B cell (primary cell): ENCODE data around the gene ACSM6. TPM values are rescaled to one million over a fixed set of nuclear protein-coding genes. Genes with fewer than 3 reads are reported as not detected.
A peak's percentile ranks its signal among the peaks of the same experiment; 100 is the strongest.

ENCODE experiments used
- ATAC-seq: fragments of 200-7000 bp; cut with Tn5 transposase; one replicate; pipeline ENCODE4 v1.10.0; 2021; ENCODE audit warnings: low read depth, mild to moderate bottlenecking, moderate number of reproducible peaks, moderate library complexity
- CTCF ChIA-PET: fragments of 350-600 bp; sonication (Branson Sonifier 250); formaldehyde crosslinking; loops from one replicate; lab custom pipeline; 2021; ENCODE audit warnings: antibody characterized with exemption, inconsistent platforms; lab: Charles Lee
- POLR2A ChIA-PET: fragments of 350-600 bp; sonication (Branson Sonifier 250); formaldehyde crosslinking; loops from one replicate; lab custom pipeline; 2021; ENCODE audit warnings: antibody characterized with exemption; lab: Charles Lee
- DNase-seq: peaks from one replicate; pipeline ENCODE4 v3.0.0; 2013
- H2AFZ ChIP-seq: 2 replicates; pipeline ENCODE4 v1.6.1; 2012; ENCODE audit warnings: mild to moderate bottlenecking, low read depth, low read length; ENCODE audit not compliant: insufficient read depth, poor library complexity, severe bottlenecking
- H3K27ac ChIP-seq, 2 donors: 1 replicate in 1 of 2; 2 replicates in 1 of 2; pipeline ENCODE4 v1.5.1; 2012 to 2013; ENCODE audit warnings: low read length in 2 of 2, mild to moderate bottlenecking in 2 of 2, moderate library complexity in 1 of 2
- H3K27me3 ChIP-seq, 4 experiments: fragments of 200-600 bp in 1 of 4; sonication (generic) in 1 of 4; replicated peaks in 1 of 4; 1 replicate in 2 of 4; 2 replicates in 2 of 4; pipeline versions ENCODE4 v1.6.1 to v1.7.0; 2013 to 2016; ENCODE audit warnings: low read length in 3 of 4, mild to moderate bottlenecking in 2 of 4, mixed read lengths in 1 of 4, moderate library complexity in 1 of 4; ENCODE audit not compliant: insufficient read depth in 4 of 4, control insufficient read depth in 3 of 4; ENCODE audit errors: control extremely low read depth in 1 of 4
- H3K36me3 ChIP-seq, 2 experiments: replicated peaks in 1 of 2; 1 replicate in 1 of 2; 2 replicates in 1 of 2; pipeline versions ENCODE4 v1.6.1 to v1.7.1; 2013; ENCODE audit warnings: low read length in 1 of 2; ENCODE audit not compliant: insufficient read depth in 2 of 2, control insufficient read depth in 1 of 2; ENCODE audit errors: control extremely low read depth in 1 of 2, extremely low read depth in 1 of 2
- H3K4me1 ChIP-seq, 2 donors: fragments of 200-600 bp in 1 of 2; sonication (generic) in 1 of 2; 1 replicate in 1 of 2; 2 replicates in 1 of 2; pipeline versions ENCODE4 v1.5.1 to v1.6.1; 2013 to 2017; ENCODE audit warnings: low read length in 2 of 2; ENCODE audit not compliant: control insufficient read depth in 2 of 2, insufficient read depth in 2 of 2
- H3K4me2 ChIP-seq: replicated peaks from 2 replicates; pipeline ENCODE3; 2012; ENCODE audit warnings: mild to moderate bottlenecking, low read depth, low read length; ENCODE audit not compliant: poor library complexity, severe bottlenecking
- H3K4me3 ChIP-seq, 5 experiments: fragments of 200-600 bp in 1 of 5; sonication (generic) in 1 of 5; 1 replicate in 3 of 5; 2 replicates in 2 of 5; pipeline versions ENCODE4 v1.5.1 to v1.7.0; 2011 to 2016; ENCODE audit warnings: low read length in 4 of 5, mild to moderate bottlenecking in 4 of 5, low read depth in 2 of 5, control low read depth in 1 of 5, moderate library complexity in 1 of 5; ENCODE audit not compliant: insufficient read depth in 1 of 5; ENCODE audit errors: control extremely low read depth in 1 of 5, extremely low read depth in 1 of 5
- H3K79me2 ChIP-seq: fragments of 200-600 bp; sonication (generic); one replicate; pipeline ENCODE4 v1.6.0; 2016; ENCODE audit warnings: low read length; ENCODE audit not compliant: control insufficient read depth, insufficient read depth
- H3K9ac ChIP-seq: fragments of 200-600 bp; sonication (generic); 2 replicates; pipeline ENCODE4 v1.6.1; 2017; ENCODE audit warnings: mild to moderate bottlenecking, low read length, moderate library complexity
- H3K9me3 ChIP-seq, 3 donors: one replicate each; pipeline versions ENCODE4 v1.6.1 to v1.7.1; 2013; ENCODE audit warnings: low read length in 2 of 3; ENCODE audit not compliant: control insufficient read depth in 2 of 3, insufficient read depth in 1 of 3; ENCODE audit errors: control extremely low read depth in 1 of 3
- H4K20me1 ChIP-seq: 2 replicates; pipeline ENCODE4 v1.6.0; 2012; ENCODE audit warnings: mild to moderate bottlenecking, low read length; ENCODE audit not compliant: insufficient read depth, control insufficient read depth, poor library complexity, severe bottlenecking
- H3K27ac Mint-ChIP-seq: one replicate; pipeline ENCODE4 v1.8.0; 2021; ENCODE audit warnings: mixed read lengths
- H3K27me3 Mint-ChIP-seq: one replicate; pipeline ENCODE4 v1.8.0; 2021; ENCODE audit warnings: mixed read lengths
- H3K4me1 Mint-ChIP-seq: one replicate; pipeline ENCODE4 v1.8.0; 2021; ENCODE audit warnings: mixed read lengths
- H3K4me3 Mint-ChIP-seq: one replicate; pipeline ENCODE4 v1.8.0; 2021; ENCODE audit warnings: mixed read lengths
- H3K9me3 Mint-ChIP-seq: one replicate; pipeline ENCODE4 v1.8.0; 2022; ENCODE audit warnings: mixed read lengths; ENCODE audit not compliant: insufficient read depth
- EZH2 ChIP-seq: IDR thresholded peaks from 2 replicates; pipeline ENCODE4 v1.6.1; 2012; ENCODE audit warnings: borderline replicate concordance, low read depth, mild to moderate bottlenecking, moderate library complexity, low read length; ENCODE audit not compliant: insufficient read depth, poor library complexity, severe bottlenecking
- WGBS: methylation state at CpG from one replicate; pipeline ENCODE4 v1.1.5; 2013; ENCODE audit warnings: missing lambda C conversion rate; ENCODE audit not compliant: insufficient coverage; 5-methylcytosine and 5-hydroxymethylcytosine counted together
- intact Hi-C: fragments of 100-400 bp; cut with micrococcal nuclease; formaldehyde crosslinking; loops from one replicate; pipeline ENCODE4 v1.10.0; 2022
- polyA plus RNA-seq: library from polyadenylated mRNA; depleted of rRNA; stranded (reverse); fragments of >200 nt; gene quantifications from 2 replicates; pipeline ENCODE4 v1.2.3, GENCODE V29; 2012
- total RNA-seq, 2 donors: library from RNA; stranded (reverse); fragments of 120-200 nt in 1 of 2; gene quantifications; 1 replicate in 1 of 2; 2 replicates in 1 of 2; pipeline versions ENCODE4 v1.2.3 to v1.2.4, GENCODE V29; 2013 to 2022
- TF ChIP-seq, protein P1 (sequence below): fragments of 200-600 bp; IDR thresholded peaks from one replicate; pipeline ENCODE4 v1.8.0; 2022; ENCODE audit warnings: antibody characterized with exemption, mild to moderate bottlenecking

Gene ACSM6
- total and polyA plus RNA-seq, 2 donors (not counting 1 experiment from before 2014, with no cell fraction given): not detected

GRCh38 chr10:95275726-95276366 lies 81.8 kb downstream of the ACSM6 start:
- Histone ChIP-seq H3K4me3 (no peak overlapping the region), H2AFZ (no peak overlapping the region), H3K9ac (no peak overlapping the region), H3K4me1 (peaks cover 32 to 43% of the 10 kb centered on the region in 2 donors), H3K79me2 (peaks cover 90% of the 10 kb centered on the region), H3K27ac (peak overlapping the region in 1 of 2 donors; percentile 33), H3K9me3 (no peaks in the 10 kb centered on the region), H3K27me3 (no peaks in the 10 kb centered on the region), H3K4me2 (peak overlapping the region; percentile 12), H3K36me3 (peaks cover 4 to 6% of the 10 kb centered on the region in 2 experiments), H4K20me1 (peaks cover 60% of the 10 kb centered on the region)
- WGBS: no CpG with 5 or more reads among the region's 1 CpG
- intact Hi-C loops: no loop called here
- Mint-ChIP-seq H3K9me3 (no peaks in the 10 kb centered on the region), H3K4me3 (peak overlapping the region; percentile 9), H3K27me3 (no peaks in the 10 kb centered on the region), H3K27ac (peak overlapping the region; percentile 62), H3K4me1 (peaks cover 62% of the 10 kb centered on the region)
- DNase-seq (no peak), ATAC-seq (no peak)
- POLR2A ChIA-PET: no interaction called here
- CTCF ChIA-PET: interaction anchor here (1.0 kb wide), 1 partner anchor 88 kb away, joined by 3 read pairs; no protein-coding TSS in a partner anchor
- TF ChIP-seq EZH2: no peak
- TF ChIP-seq, protein P1, sequence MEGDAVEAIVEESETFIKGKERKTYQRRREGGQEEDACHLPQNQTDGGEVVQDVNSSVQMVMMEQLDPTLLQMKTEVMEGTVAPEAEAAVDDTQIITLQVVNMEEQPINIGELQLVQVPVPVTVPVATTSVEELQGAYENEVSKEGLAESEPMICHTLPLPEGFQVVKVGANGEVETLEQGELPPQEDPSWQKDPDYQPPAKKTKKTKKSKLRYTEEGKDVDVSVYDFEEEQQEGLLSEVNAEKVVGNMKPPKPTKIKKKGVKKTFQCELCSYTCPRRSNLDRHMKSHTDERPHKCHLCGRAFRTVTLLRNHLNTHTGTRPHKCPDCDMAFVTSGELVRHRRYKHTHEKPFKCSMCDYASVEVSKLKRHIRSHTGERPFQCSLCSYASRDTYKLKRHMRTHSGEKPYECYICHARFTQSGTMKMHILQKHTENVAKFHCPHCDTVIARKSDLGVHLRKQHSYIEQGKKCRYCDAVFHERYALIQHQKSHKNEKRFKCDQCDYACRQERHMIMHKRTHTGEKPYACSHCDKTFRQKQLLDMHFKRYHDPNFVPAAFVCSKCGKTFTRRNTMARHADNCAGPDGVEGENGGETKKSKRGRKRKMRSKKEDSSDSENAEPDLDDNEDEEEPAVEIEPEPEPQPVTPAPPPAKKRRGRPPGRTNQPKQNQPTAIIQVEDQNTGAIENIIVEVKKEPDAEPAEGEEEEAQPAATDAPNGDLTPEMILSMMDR: no peak
